ENCODE data around the gene FSTL4.

The FSTL4 gene

DNA sequence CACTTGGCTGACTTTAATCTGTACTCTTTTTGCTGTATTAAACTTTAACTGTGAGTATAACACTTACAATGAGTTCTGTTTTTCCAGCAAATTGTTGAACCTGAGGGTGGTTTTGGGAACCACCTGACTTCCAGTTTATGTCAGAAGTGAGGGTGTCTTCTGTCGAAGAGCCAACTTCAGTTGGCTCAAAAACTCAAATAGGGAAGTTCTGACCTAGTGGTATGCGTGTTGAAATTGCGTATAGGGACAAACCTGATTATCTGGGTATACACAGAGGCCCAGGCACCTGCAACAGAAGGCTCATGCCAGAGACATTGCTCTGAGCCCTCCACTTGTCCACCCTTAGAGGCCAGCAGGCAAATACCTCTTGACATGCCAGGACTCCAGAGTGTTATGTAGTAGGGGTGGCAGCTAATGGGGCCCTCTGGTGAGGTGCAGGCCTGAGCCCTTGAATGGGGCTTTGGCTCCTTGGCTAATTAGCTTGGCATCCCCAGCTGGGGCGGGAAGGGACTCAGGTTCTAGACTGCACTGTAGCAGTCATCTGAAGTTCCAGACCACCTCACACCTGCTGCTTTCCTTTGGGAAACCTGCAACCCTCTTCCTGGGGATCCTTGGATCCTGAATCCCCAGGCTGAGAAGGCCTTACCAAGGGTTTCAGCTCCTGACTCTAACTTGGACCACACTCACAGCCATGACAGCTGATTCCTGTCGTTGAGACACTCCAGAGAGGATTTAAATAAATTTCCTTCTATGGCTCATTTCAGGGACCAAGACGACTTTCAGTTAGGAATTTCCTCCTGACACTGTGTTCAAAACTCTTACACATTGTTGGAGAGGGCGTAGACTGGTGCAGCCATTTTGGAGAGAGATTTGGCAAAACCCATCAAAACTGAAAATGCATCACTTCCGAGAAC is 370.9 kb downstream of the FSTL4 start:
- no peak for DNase-seq (ENCODE audit: low read depth)

DNA sequence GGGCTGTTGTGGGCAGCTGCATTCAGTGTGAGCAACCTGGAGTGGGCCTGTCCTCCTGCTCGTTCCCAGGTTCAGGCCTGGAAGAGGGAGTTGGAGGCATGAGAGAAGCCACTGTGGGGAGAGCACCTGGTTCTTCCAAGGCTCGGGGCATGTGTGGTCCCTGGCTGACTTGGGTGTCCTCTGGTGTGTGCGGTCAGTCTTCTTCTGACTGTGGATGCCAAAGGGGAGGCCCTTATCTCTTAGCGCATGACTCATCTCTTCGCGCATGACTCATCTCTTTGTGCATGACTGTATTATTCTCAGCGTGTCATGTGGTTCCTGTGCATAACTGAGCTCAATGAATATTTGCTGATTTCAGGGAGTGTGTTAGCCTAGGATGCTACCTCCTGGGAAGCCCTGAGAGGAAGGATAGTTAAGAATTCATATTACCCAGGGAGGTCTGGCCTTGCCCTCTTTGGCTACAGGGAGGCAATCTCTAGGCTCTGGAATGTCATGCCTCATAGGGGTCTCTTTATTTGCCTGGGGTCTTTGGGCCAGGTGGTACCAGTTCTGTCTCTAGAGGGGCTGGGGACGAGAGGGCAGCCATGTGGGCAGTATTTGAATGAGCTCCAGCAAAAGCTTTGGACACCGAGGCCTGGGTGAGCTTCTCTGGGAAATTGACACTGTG is 371.8 kb downstream of the FSTL4 start:
- DNase-seq (ENCODE audit: low read depth), result peak; percentile 98

DNA sequence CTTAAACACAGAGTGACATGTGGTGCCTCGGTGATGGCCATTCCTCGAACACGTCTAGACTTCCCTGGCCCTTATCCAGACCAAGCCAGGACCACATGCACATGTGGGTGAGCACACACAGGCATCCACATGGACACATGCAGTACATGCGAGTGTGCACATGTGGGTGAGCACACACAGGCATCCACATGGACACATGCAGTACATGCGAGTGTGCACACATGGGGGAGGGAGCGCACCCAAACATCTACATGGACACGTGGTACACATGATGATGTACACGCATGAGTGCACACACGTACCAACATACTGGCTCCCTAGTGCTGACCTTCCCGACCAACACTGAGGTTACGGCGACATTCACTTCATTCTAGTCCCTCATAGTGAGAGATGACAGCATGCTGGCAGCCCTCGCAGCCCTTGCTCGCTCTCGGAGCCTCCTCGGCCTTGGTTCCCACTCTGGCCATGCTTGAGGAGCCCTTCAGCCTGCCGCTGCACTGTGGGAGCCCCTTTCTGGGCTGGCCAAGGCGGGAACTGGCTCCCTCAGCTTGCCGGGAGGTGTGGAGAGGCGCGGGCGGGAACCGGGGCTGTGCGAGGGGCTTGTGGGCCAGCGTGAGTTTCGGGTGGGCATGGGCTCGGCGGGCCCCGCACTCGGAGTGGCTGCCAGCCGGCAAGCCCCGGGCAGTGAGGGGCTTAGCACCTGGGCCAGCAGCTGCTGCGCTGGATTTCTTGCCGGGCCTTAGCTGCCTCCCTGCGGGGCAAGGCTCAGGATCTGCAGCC is 373.7 kb downstream of the FSTL4 start:
- DNase-seq (ENCODE audit: low read depth), result no peak

DNA sequence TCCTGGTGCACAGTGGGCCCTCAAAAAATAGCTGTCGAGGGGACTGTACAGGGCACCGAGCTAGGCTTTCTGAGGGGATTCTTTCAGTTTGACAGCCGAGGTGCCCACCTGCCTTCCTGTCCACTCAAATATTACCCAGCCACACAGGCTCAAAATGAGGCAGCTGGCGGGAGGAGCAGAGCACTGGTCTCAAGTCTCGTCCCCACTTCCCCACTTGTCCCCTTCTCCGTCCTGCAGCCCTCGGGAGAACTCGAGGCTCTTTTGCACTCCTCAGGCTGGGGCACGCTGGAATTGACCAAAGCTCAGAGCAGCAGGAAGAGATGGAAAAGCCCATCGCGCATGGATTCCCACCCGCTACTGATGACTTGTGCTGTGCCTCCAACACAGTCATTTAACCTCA is 375.4 kb downstream of the FSTL4 start:
- DNase-seq (ENCODE audit: low read depth), result no peak

DNA sequence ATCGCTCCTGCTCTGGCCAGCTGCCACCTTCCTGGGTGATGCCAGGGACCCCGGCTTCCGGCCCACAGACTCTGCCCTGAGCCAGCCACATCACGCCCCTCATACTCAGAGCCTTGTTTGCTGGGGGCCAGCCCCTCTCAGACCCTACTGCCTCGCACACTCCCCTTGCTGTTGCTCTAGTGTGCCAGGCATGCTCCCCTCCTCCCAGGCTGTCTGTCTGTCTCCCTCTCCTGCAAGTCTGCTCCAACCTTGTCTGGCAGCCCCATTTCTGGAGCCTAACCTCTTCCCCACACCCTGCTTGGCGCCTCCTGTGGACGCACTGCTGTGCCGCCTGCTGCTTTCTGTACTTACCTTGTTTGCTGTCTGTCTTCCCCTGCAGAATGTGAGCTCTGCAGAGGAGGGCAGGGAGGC is 375.8 kb downstream of the FSTL4 start:
- DNase-seq (ENCODE audit: low read depth), result no peak

DNA sequence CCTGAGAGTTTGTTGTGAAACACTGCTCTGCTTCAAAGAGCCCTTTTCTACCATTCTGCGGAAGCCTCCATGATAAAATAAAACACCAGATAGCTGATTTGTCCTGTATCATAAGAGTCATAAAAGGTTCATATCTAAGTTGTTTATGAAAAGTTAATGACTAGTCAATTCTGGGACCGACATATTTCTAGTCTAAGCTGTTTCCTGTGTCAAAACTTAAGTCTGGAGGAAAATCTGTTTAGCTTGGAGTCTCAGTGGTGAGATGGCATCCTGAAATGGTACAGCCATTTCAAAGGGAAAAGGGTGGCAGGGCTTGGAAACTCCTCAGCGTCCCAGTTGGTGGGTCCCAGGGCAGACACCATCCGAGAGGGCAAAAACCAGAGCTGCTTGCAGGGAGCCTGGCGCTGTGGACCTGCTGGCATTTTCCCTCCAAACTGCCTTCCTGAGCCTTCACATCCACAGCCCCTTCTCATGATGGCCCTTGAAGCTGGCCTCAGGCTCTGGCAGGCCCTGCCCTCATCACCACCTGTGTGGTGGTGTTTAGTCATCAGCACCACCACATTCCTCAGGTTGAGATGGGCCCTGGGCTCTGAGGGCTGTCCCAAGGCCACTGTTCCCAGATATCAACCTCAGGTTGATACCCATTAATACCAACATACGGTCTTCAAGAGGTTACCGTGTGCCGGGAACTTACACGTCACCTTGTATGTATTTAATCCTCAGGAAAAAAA is 376.5 kb downstream of the FSTL4 start:
- DNase-seq (ENCODE audit: low read depth), result no peak

DNA sequence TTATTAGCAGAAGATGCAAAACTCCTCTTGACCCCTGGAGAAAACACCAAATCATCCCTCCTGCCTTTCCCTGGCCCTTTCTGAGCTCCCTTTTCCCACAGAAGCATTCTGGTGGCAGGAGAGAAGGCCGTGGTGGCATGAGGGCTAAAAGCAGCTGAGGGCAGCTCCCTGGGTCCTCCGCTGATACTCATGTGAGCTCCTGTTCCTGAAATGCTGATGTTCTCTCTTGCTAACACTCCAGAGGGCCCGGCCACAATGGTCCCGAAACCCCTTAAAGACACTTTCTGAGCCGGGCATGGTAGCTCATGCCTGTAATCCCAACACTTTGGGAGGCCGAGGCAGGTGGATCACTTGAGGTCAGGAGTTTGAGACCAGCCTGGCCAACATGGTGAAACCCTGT is 377.4 kb downstream of the FSTL4 start:
- no peak for DNase-seq (ENCODE audit: low read depth)

DNA sequence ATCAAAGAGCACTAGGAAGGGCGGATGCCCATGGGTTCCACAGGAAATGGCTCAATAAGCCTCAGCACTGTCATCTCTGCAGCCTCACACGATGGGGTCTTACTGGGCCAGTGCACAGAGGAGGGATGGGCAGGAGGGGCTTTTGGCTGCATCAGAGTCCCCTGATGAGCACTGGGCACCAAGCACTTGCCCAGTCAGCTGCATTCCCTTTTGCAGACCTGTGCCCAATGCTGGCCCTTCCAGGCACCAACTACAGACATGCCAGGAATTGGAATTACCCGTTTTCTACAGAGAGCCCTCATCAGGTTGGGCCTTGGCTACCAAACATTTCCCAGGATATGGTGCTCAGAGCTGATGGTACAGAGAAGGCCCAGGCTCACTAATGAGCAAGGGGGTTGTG is 378.1 kb downstream of the FSTL4 start:
- DNase-seq (ENCODE audit: low read depth), result no peak

DNA sequence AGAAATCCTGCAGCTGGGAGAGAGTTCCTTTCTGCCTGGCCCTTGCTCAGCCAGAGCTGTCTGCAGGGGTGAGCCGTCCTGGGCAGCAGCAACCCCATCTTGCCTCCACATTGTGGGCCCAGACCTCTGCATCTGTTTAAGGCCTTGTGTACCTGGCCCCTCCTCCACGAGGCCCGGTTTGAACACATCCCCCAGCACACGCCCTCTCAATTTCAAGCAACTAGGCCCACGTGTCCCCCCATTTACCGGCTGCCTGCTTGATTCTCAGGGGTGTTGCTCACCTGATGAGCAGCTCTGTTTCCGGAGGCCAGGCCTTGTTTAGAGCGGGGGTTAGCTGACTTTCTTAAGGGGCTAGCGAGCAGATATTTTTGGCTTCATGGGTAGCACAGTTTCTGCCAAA is 378.7 kb downstream of the FSTL4 start:
- no peak for DNase-seq (ENCODE audit: low read depth)

DNA sequence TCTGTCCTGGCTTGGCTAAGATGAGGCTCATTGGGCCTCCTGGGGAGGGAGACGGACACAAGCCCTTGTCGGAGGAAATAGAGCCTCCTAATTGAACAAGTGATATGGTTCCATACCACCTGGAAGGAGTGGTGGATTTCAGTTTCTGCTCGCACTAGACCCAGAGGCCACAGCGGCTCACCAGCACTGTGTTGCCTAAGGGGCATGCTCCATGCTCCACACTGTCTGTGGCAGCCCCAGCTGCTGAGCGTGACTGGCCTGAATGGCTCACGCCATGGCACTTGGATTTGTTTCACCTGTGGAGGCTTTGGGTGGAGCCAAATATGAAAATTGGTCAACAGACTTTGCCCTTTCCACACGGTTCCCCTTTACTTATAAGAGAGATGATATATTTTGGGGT is 379.4 kb downstream of the FSTL4 start:
- no peak for DNase-seq (ENCODE audit: low read depth)

DNA sequence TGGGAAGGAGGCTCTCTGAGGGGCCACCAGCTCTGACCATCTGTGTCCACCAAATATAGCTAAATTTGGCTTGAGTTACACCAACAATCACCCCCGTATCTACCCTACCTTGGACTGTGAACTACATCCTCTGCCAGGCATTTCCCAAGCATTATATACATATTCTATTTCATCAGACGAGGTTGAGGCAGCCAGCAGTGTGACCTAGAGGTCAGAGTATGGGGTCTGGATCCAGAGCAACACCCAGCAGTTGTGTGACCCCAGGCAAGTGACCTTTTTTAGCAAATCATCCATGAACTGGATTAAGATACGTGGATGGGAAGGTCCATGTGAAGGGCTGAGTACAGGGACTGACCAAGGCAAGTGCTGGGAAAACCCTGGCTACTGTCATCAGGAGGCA is 379.9 kb downstream of the FSTL4 start:
- DNase-seq (ENCODE audit: low read depth), result no peak

DNA sequence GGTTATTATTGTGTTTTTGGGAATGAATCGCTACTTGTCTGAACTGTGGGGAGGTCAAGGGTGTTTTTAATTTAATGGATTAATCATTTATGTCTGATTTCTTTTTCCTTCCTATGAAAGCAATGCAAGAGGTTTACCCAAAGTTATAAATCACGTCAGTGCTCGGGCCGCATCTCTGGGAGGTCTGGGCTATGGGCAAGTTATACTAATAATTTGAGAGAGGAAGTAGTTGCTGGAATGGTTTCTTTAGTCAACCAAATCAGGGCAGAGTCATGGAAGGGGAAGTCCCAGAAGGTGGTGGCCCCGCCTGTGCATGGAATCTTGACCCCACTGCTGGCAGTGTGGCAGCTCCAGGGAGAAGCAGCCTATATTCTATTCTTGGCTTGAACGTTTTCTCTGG is 380.3 kb downstream of the FSTL4 start:
- peak; percentile 20 for DNase-seq (ENCODE audit: low read depth)

DNA sequence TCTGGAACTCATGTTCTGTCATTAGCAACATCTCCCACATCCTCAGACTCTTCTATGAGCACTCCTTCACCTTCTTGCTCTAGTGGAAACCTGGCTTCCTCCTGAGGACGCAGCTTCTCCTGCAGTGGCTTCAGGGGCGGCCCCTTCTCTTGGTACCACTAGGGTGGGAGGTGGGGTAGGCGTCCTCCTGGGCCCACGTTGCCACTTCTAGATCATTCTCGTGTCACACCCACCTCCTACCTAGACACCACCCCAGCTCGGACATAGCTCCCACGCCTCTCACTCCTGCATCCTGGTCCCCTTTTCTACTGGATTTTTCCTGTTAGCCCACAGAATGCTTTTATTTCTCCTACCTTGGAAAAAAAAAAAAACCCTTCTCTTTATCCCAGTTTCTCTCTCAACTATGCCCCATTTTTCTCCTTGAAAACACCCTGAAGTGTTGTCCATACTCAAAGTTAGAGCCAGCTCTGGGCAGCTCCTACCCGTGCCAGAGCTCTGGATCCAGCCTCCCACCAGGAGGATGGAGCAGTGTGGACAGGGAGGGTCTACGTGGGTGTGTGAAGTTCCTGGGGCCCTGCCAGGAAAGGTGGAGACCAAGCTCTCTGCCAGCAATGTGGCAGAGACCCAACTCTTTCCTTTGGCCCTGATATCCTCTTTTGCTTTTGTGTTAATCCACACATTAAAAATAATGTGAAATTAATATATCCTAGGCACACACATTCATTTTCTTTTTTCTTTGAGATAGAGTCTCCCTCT is 381.3 kb downstream of the FSTL4 start:
- DNase-seq (ENCODE audit: low read depth), result no peak

DNA sequence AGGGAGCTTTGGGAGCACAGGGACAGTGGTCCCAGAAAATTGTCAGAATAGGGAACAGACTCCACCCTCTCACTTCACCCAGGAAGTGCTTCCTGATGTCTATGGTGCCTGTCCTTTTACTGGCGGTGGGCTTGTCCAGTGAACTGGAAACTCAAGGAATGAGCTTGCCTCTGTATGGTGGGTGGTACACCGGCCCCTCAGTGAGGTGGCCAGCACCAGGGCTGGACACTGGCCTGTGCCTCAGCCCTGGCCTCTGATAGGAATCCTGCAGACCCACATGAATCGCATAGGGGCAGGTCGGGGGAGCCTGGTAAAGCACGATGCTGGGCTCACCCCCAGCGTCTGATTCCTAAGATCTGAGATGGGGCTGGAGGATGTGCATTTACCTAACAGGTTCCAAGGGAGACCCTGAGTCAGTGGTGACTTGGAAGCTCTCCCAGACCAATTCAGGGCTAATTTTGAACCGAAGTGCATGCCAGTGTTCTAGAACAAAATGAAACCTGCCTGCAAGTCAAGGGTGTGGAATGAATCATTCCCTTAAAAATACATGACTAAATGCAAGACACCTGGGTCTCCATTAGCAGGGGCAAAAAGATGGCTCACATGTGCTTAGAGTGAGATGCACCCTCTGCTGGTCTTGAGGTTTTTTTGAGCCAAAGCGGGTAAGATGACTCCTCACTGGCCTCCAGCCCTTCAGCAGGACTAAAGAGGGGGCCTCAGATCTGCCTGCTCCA is 382.2 kb downstream of the FSTL4 start:
- no peak for DNase-seq (ENCODE audit: low read depth)

DNA sequence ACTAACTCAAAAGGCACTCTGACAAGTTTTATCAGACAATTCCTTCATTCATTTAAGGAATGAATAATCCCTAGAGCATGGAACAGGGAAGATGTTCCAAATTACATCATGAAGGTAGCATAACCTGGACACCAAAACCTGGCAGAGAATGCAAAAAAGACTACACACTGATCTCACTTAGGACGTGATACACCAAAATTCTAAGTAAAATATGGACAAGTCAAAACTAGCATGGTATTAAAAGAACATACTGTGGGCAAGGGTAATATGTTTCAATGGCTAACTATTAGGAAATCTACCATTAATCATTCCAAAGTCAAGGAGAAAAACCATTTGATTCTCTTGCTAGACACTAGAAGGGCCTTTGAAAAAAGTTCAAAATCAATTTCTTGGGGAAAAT is 384.0 kb downstream of the FSTL4 start:
- DNase-seq (ENCODE audit: low read depth), result no peak

DNA sequence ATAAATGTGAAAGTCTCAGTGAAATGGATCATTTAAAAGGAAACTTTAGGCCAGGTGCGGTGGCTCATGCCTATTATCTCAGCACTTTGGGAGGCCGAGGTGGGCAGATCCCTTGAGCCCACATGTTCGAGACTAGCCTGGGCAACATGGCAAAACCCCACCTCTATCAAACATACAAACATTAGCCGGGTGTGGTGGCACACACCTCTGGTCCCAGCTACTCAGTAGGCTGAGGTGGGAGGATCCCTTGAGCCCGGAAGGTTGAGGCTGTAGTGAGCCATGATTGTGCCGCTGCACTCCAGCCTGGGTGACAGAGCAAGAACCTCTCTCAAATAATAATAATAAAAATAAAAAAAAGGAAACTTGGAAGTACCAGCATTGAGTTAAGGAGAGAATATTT is 384.4 kb downstream of the FSTL4 start:
- DNase-seq (ENCODE audit: low read depth), result no peak

DNA sequence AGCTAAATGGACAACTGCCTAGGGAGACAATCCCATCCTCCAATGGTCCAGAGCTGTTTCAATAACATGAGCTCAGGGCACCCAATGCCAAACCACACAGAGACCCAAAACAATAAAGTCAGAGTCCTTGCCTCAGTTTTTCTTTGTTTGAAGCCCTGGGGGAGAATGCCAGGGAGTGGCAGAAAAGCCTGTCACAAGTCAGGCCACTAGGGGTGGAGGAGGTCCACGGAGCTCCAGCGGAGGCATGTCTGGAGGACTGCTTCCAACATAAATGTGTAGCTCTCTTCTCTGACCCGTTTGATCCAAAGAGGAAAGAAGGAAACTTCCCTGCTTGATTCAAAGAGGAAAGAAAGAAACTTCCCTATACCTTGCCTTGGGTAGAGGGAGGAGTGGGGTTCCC is 385.3 kb downstream of the FSTL4 start:
- no peak for DNase-seq (ENCODE audit: low read depth)

DNA sequence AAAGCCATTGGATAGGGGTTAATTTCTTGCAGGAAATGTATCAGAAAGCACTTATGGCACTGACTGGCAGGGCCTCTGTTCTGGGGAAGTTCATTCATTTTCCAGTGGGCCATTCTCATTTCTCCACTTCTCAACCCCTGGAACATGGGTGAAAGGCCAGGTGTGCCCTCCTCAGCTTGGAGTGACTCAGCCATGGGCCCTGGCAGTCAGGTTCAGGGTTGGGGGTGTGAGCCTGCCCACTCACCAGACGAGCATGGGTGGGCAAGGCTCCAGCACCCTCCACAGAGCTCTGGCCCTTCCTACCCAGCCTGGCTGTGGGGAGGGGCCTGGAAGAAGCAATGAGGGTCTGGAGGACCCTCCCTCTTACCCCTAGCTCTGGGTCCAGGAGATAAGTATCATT is 386.2 kb downstream of the FSTL4 start:
- no peak for DNase-seq (ENCODE audit: low read depth)

DNA sequence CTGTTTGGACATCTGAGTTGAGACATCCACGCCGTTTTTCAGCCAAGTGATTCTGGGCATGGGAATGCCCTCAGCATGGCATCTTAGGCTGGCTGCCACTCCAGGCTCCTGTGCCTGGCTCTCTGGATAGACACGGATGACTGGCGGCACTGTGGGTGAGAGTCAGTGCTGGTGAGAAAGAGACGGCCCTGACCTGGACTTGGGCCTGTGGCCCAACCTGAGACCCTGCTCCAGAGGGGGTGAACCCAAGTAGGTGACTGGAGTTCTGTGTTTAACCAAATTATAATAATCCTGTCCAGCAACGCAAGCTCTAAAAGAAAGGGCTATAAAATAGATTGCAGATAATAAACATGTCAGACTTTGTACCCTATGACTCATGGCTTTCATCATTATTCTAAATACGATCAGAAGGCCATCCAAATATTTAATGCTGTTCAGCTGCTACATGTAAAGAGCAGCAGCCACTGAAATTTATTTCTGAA is 386.6 kb downstream of the FSTL4 start:
- peak; percentile 51 for DNase-seq (ENCODE audit: low read depth)

DNA sequence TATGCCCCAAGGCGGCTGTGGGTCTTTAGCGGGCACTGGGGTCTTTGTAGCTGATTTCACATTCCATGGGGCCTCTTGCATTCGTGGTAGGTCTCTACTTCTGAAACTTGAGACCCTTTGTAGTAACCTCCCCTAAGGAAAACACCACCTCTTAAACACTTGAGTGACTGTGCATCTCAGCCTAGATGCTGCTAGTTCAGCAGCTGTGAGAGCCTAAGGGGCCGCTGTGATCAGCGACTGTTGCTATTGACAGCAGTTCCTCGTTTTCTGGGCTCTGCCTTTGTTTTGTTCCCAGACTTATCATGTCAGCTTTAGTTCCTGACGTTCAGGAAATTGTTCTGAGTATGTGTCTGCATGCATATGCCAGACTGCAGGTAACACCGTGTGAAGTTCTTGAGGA is 389.4 kb downstream of the FSTL4 start:
- DNase-seq (ENCODE audit: low read depth), result no peak

DNA sequence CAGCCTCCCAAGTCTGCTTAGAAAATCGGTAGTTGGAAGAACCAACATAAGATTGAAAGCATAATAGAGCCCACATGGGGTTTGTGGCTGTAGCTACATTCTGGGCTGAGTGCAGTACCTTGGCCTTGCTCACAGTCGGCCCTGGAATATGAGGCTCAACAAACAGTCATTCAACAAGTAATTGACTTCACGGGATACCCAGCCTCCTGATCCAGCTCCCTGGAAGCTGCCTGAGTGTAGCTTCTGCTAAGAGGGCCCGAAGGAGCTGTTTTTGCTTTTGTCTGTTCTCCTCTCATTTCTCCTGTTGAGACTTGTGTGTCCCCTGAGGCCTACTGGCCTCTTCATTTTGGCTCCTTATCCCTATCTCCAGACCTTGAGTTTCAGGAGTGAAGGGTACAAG is 389.8 kb downstream of the FSTL4 start:
- DNase-seq (ENCODE audit: low read depth), result no peak
